Stimulated activated CD4-positive, alpha-beta T cell treated with anti-CD3 and anti-CD28 coated beads, Interleukin-1b, Interleukin-23, amount 100 ng/mL, for 48 hours (primary cell): Measurements from ENCODE around the gene BCR.
"Not testable (repeated sequence)": the region's sequence is repeated elsewhere in the genome, so short reads cannot be mapped to it uniquely, and the experiment has no call there.

ENCODE experiments used
- DNase-seq: peaks from one replicate; pipeline ENCODE4 v3.0.0-alpha.2; 2020

Gene BCR

GRCh38 chr22:23325183-23325582 lies 144.9 kb downstream of the BCR start:
- DNase-seq: no peak

- not testable (repeated sequence) for DNase-seq
These were observed 153.5 kb downstream of the BCR start for GRCh38 chr22:23333822-23334221.

GRCh38 chr22:23337672-23338071 lies 157.4 kb downstream of the BCR start:
- not testable (repeated sequence) for DNase-seq

GRCh38 chr22:23341942-23342695 lies 161.8 kb downstream of the BCR start:
- DNase-seq: not testable (repeated sequence)

- DNase-seq: no peak
These were observed 171.0 kb downstream of the BCR start for GRCh38 chr22:23351321-23351720.

GRCh38 chr22:23353004-23353403 lies 172.7 kb downstream of the BCR start:
- no peak for DNase-seq

GRCh38 chr22:23353696-23354095 lies 173.4 kb downstream of the BCR start:
- no peak for DNase-seq

- no peak for DNase-seq
These were observed 175.8 kb downstream of the BCR start for GRCh38 chr22:23356094-23356493.

GRCh38 chr22:23357053-23357452 lies 176.7 kb downstream of the BCR start:
- no peak for DNase-seq

GRCh38 chr22:23359583-23360123 lies 179.3 kb downstream of the BCR start:
- DNase-seq: no peak

GRCh38 chr22:23361676-23362075 lies 181.4 kb downstream of the BCR start:
- no peak for DNase-seq

GRCh38 chr22:23363683-23364082 lies 183.4 kb downstream of the BCR start:
- no peak for DNase-seq

GRCh38 chr22:23364389-23364788 lies 184.1 kb downstream of the BCR start:
- DNase-seq: no peak

- DNase-seq: no peak
These were observed 185.2 kb downstream of the BCR start for GRCh38 chr22:23365524-23365923.

GRCh38 chr22:23365961-23366360 lies 185.7 kb downstream of the BCR start:
- DNase-seq: no peak

GRCh38 chr22:23367196-23367595 lies 186.9 kb downstream of the BCR start:
- not testable (repeated sequence) for DNase-seq
